Neural progenitor cell (in vitro differentiated cells): Measurements from ENCODE around the gene STRN3. TPM values are rescaled to one million over a fixed set of nuclear protein-coding genes. Genes with fewer than 3 reads are reported as not detected.
A peak's percentile ranks its signal among the peaks of the same experiment; 100 is the strongest.
"Not testable (repeated sequence)": the region's sequence is repeated elsewhere in the genome, so short reads cannot be mapped to it uniquely, and the experiment has no call there.

ENCODE experiments used
- DNase-seq: peaks from one replicate; pipeline ENCODE4 v3.0.0-alpha.2; 2016; ENCODE audit warnings: low spot score
- H2AFZ ChIP-seq: fragments of 200-600 bp; sonication (generic); replicated peaks from 2 replicates; pipeline ENCODE4 v1.6.1; 2016; ENCODE audit warnings: antibody characterized with exemption
- H3F3A ChIP-seq: fragments of 200-600 bp; sonication (generic); 2 replicates; pipeline ENCODE4 v1.6.1; 2016; ENCODE audit warnings: antibody characterized with exemption, low read depth
- H3K27ac ChIP-seq: fragments of 200-600 bp; sonication (generic); 2 replicates; pipeline ENCODE4 v1.5.1; 2016; ENCODE audit warnings: mild to moderate bottlenecking
- H3K27me3 ChIP-seq: fragments of 200-600 bp; sonication (generic); 2 replicates; pipeline ENCODE4 v1.6.1; 2016; ENCODE audit warnings: mild to moderate bottlenecking, moderate library complexity
- H3K36me3 ChIP-seq: fragments of 200-600 bp; sonication (generic); 2 replicates; pipeline ENCODE4 v1.5.1; 2016
- H3K4me1 ChIP-seq: fragments of 200-600 bp; sonication (generic); 2 replicates; pipeline ENCODE4 v1.6.1; 2016; ENCODE audit warnings: mixed run types
- H3K4me2 ChIP-seq: fragments of 200-600 bp; sonication (generic); 2 replicates; pipeline ENCODE4 v1.6.1; 2016
- H3K4me3 ChIP-seq: fragments of 200-600 bp; sonication (generic); 2 replicates; pipeline ENCODE4 v1.5.1; 2016
- H3K79me2 ChIP-seq: fragments of 200-600 bp; sonication (generic); 2 replicates; pipeline ENCODE4 v1.6.1; 2016; ENCODE audit warnings: low read depth
- H3K9ac ChIP-seq: fragments of 200-600 bp; sonication (generic); 2 replicates; pipeline ENCODE4 v1.6.1; 2016
- H3K9me3 ChIP-seq: fragments of 200-600 bp; sonication (generic); 2 replicates; pipeline ENCODE4 v1.5.1; 2016; ENCODE audit warnings: low read depth
- H4K20me1 ChIP-seq: fragments of 200-600 bp; sonication (generic); 2 replicates; pipeline ENCODE4 v1.6.1; 2016; ENCODE audit warnings: low read depth
- H3K27ac Mint-ChIP-seq: 3 replicates; pipeline ENCODE4 v1.8.0; 2021; ENCODE audit warnings: mixed read lengths
- H3K27me3 Mint-ChIP-seq: 2 replicates; pipeline ENCODE4 v1.8.0; 2022; ENCODE audit warnings: low read depth, mild to moderate bottlenecking, inconsistent platforms, moderate library complexity, mixed read lengths; ENCODE audit not compliant: insufficient read depth
- H3K36me3 Mint-ChIP-seq: 3 replicates; pipeline ENCODE4 v1.8.0; 2021; ENCODE audit warnings: mixed read lengths
- H3K4me1 Mint-ChIP-seq: 3 replicates; pipeline ENCODE4 v1.8.0; 2021; ENCODE audit warnings: mixed read lengths
- H3K4me3 Mint-ChIP-seq: 3 replicates; pipeline ENCODE4 v1.8.0; 2021; ENCODE audit warnings: mild to moderate bottlenecking, moderate library complexity, mixed read lengths
- H3K9me3 Mint-ChIP-seq: 3 replicates; pipeline ENCODE4 v1.8.0; 2020; ENCODE audit warnings: mixed read lengths
- CTCF ChIP-seq: fragments of 200-600 bp; sonication (generic); IDR thresholded peaks from 2 replicates; pipeline ENCODE4 v1.5.1; 2017; ENCODE audit warnings: antibody characterized with exemption, mild to moderate bottlenecking
- EZH2 ChIP-seq: fragments of 200-600 bp; sonication (generic); IDR thresholded peaks from 2 replicates; pipeline ENCODE4 v1.6.1; 2017; ENCODE audit warnings: antibody characterized with exemption, mild to moderate bottlenecking, moderate library complexity
- EZH2phosphoT487 ChIP-seq: fragments of 200-600 bp; sonication (generic); IDR thresholded peaks from 2 replicates; pipeline ENCODE4 v1.6.1; 2017; ENCODE audit warnings: antibody characterized with exemption
- total RNA-seq: library from RNA; depleted of rRNA; stranded (reverse); fragments of >200 nt; gene quantifications from 2 replicates; pipeline ENCODE4 v1.2.3, GENCODE V29; 2015; ENCODE audit warnings: low replicate concordance

Gene STRN3
- total RNA-seq, 1 donor from 2014 or later: 104 TPM

GRCh38 chr14:30938617-30939016 lies 87.6 kb downstream of the STRN3 start:
- Histone ChIP-seq H4K20me1 (peaks cover 21% of the 10 kb centered on the region), H2AFZ (no peak overlapping the region), H3F3A (peaks cover 4% of the 10 kb centered on the region), H3K79me2 (peaks cover 26% of the 10 kb centered on the region), H3K4me3 (no peak overlapping the region), H3K9me3 (no peaks in the 10 kb centered on the region), H3K27ac (no peak overlapping the region), H3K36me3 (peaks cover 13% of the 10 kb centered on the region), H3K27me3 (no peaks in the 10 kb centered on the region), H3K4me1 (peaks cover 12% of the 10 kb centered on the region), H3K4me2 (no peak overlapping the region), H3K9ac (no peak overlapping the region)
- Mint-ChIP-seq H3K27ac (no peak overlapping the region), H3K4me1 (peaks cover 13% of the 10 kb centered on the region), H3K9me3 (no peaks in the 10 kb centered on the region), H3K27me3 (no peaks in the 10 kb centered on the region), H3K36me3 (peaks cover 31% of the 10 kb centered on the region), H3K4me3 (no peak overlapping the region)
- no peak for DNase-seq
- TF ChIP-seq EZH2 (no peak), CTCF (no peak), EZH2phosphoT487 (no peak)

- Histone ChIP-seq H2AFZ (no peak overlapping the region), H3K4me2 (no peak overlapping the region), H3K79me2 (peaks cover 18% of the 10 kb centered on the region), H3K9me3 (no peaks in the 10 kb centered on the region), H3K9ac (no peak overlapping the region), H3K27me3 (no peaks in the 10 kb centered on the region), H3K4me1 (no peaks in the 10 kb centered on the region), H3K4me3 (no peak overlapping the region), H4K20me1 (peaks cover 13% of the 10 kb centered on the region), H3F3A (no peaks in the 10 kb centered on the region), H3K27ac (no peak overlapping the region), H3K36me3 (peaks cover 13% of the 10 kb centered on the region)
- Mint-ChIP-seq H3K9me3 (no peaks in the 10 kb centered on the region), H3K4me3 (no peak overlapping the region), H3K4me1 (no peaks in the 10 kb centered on the region), H3K27ac (no peak overlapping the region), H3K36me3 (peaks cover 17% of the 10 kb centered on the region), H3K27me3 (peaks cover 3% of the 10 kb centered on the region)
- DNase-seq: no peak
- no peak for TF ChIP-seq EZH2phosphoT487
- TF ChIP-seq EZH2: no peak
- no peak for TF ChIP-seq CTCF
These were observed 90.7 kb downstream of the STRN3 start for GRCh38 chr14:30935445-30935844.

- H3K4me3 ChIP-seq, H4K20me1 ChIP-seq, H3K4me2 ChIP-seq, H3F3A ChIP-seq, H3K4me1 Mint-ChIP-seq, H3K9me3 ChIP-seq, H3K27ac Mint-ChIP-seq, H3K9ac ChIP-seq, H3K27me3 ChIP-seq, DNase-seq, H3K4me1 ChIP-seq, H3K4me3 Mint-ChIP-seq, H3K27me3 Mint-ChIP-seq, H3K27ac ChIP-seq, H2AFZ ChIP-seq, H3K9me3 Mint-ChIP-seq: not testable (repeated sequence)
- H3K36me3 ChIP-seq: peaks cover 13% of the 10 kb centered on the region
- H3K79me2 ChIP-seq: peaks cover 14% of the 10 kb centered on the region
- peaks cover 15% of the 10 kb centered on the region for H3K36me3 Mint-ChIP-seq
These were observed 92.2 kb downstream of the STRN3 start for GRCh38 chr14:30933937-30934336.

- H3K27ac ChIP-seq: peak overlapping the region; percentile 21
- no peak for TF ChIP-seq EZH2phosphoT487
- no peak for TF ChIP-seq EZH2
- no peak for TF ChIP-seq CTCF
- DNase-seq: no peak
- no peaks in the 10 kb centered on the region for H3K4me1 ChIP-seq
- no peaks in the 10 kb centered on the region for H3K9me3 Mint-ChIP-seq
- no peak overlapping the region for H3K4me2 ChIP-seq
- H3K79me2 ChIP-seq: peaks cover 19% of the 10 kb centered on the region
- H3K4me3 ChIP-seq: no peak overlapping the region
- peaks cover 4% of the 10 kb centered on the region for H4K20me1 ChIP-seq
- H3K4me1 Mint-ChIP-seq: peaks cover 6% of the 10 kb centered on the region
- no peak overlapping the region for H3K27ac Mint-ChIP-seq
- no peaks in the 10 kb centered on the region for H3K27me3 ChIP-seq
- H3K4me3 Mint-ChIP-seq: no peak overlapping the region
- peaks cover 6% of the 10 kb centered on the region for H3F3A ChIP-seq
- H3K36me3 Mint-ChIP-seq: peaks cover under 1% of the 10 kb centered on the region
- H3K27me3 Mint-ChIP-seq: peaks cover 3% of the 10 kb centered on the region
- no peak overlapping the region for H3K9ac ChIP-seq
- H3K9me3 ChIP-seq: no peaks in the 10 kb centered on the region
- H3K36me3 ChIP-seq: no peaks in the 10 kb centered on the region
- H2AFZ ChIP-seq: no peak overlapping the region
These were observed 97.7 kb downstream of the STRN3 start for GRCh38 chr14:30928462-30928861.
